Measurements from ENCODE around the gene VWDE.

- TF ChIP-seq EZH2phosphoT487 (IDR thresholded peaks at IDR 0.05; ENCODE audit: low read depth, severe bottlenecking, unreplicated experiment) (no peak), CTCF (IDR thresholded peaks at IDR 0.05; ENCODE audit: poor library complexity) (no peak), EZH2 (IDR thresholded peaks at IDR 0.05; ENCODE audit: borderline replicate concordance) (no peak)
Measured at GRCh38 chr7:12337095-12337494, 66.6 kb downstream of the VWDE start.

Data from hepatocyte (in vitro differentiated cells).